ENCODE measurements around the gene FZD2.

DNA sequence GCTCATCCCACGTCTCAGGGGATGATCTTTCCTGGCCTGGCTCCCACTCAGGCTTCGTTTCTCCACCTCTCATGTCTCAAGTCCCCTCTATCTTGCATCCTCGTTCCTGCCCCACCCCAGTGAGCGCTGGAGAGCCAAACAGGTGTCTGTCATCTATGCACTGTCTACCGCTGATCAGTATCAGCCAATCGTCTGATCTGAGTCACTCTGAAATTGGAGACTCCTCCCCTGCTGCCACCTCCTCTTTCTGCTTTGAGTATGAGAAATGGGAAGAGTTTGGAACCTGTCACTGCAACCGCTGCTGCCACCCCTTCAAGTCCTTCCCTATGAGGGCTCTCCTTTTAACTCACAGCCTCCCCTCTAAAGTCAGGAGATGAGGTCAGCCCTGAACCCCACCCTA, 28.0 kb downstream of the FZD2 start:
- no peak for TF ChIP-seq GATA3 (IDR thresholded peaks at IDR 0.05; ENCODE audit: low read depth, low read length)
- TF ChIP-seq GATA2 (IDR thresholded peaks at IDR 0.05; ENCODE audit: low read depth, low read length) = no peak

All from SH-SY5Y (cell line).